NCI-H748 treated with DMSO at 0.1 percent for 48 hours (cell line): ENCODE measurements around the gene PNPT1.

Experiments
- DNase-seq: peaks from one replicate; lab custom pipeline; 2025; lab: John Stamatoyannopoulos, UW

The PNPT1 gene

DNA sequence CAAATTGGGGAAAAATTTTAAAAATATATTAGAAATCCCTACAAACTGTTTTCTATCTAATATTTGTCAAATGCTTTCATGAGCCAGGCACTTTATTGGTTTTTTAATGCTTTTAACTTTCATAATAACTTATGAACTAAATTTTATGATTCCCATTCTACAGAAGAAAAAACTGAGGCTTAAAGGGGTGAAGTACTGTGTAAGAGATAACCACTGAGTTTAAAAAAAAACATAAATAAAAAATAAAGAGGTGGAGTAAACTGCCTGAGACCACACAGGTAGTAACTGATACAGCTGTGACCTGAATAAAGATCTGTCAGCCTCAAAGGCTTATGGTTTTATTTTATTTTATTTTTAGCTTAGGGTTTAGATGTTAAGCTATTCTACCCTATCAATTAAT is 24.7 kb downstream of the PNPT1 start:
- no peak for DNase-seq

DNA sequence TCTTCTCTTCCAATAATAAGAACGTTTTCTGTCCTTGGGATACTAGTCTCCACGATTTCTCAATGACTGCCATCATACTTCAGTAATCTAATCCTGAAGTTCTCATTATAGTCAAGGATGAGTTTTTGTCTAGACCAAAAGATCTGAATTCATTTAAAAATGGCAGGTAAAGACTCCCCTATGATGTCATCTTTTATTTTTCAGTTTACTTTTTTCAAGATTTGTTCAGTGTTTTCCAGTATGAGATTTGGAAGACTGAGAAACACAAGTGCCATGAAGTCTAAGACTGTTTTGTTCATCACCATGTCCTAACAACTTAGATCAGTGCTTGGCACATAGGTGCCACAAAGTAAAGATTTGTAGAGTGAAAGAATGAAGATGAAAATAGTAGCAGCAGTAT is 40.4 kb downstream of the PNPT1 start:
- DNase-seq, result no peak

DNA sequence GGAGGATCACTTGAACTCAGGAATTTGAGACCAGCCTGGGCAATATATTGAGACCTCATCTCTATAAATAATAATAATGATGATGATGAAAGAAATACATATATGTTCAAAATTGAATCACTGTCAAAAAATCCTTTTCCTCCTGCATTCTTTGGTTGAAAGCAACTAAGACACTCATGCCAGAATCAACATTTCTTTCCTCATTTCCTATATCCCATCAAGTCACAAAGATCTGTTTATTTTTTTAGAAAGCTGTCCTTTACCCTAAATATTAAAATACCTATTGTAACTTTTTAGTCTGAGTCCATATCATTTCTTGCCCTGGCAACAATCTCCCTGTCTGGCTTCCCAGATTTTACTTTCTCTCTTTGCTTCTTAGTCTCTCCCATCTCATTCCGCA is 44.4 kb downstream of the PNPT1 start:
- no peak for DNase-seq

DNA sequence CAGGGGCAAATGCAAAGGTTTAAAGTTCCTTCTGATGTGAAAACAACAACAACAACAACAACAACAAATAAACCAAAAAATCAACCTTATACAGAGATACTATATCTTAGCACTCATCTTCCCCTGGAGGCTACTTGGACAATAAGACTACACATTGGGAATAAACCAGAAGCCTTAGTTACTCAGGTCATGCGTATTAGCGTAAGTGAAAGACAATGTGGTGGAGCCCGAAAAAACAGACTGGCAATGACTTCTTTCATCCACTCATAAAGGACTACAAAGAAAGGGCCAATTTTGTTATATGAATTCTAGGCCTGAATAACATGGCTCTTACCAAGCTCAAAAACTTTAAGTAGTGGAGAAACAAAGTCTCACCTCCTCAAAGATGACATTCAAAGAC is 56.8 kb downstream of the PNPT1 start:
- DNase-seq, result no peak

GRCh38 chr2:55628931-55629330 is 64.7 kb downstream of the PNPT1 start:
- no peak for DNase-seq

DNA sequence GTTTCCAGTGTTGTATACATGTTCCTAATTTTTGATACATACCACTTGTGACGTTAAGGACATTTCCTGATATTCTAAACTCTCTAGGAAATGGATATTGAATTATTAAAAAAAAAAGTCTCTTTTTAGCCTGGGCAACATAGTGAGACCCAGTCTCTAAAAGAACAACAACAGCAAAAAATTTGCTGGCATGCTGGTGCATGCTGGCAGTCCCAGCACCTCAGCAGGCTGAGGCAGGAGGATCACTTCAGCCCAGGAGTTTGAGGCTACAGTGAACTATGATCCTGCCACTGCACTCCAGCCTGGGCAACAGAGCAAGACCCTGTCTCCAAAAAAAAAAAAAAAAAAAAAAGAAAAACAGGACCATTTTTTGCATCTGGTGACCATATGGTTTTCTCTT is 65.7 kb downstream of the PNPT1 start:
- no peak for DNase-seq

- DNase-seq, result no peak
Observed at GRCh38 chr2:55621802-55622201, 71.8 kb downstream of the PNPT1 start.

DNA sequence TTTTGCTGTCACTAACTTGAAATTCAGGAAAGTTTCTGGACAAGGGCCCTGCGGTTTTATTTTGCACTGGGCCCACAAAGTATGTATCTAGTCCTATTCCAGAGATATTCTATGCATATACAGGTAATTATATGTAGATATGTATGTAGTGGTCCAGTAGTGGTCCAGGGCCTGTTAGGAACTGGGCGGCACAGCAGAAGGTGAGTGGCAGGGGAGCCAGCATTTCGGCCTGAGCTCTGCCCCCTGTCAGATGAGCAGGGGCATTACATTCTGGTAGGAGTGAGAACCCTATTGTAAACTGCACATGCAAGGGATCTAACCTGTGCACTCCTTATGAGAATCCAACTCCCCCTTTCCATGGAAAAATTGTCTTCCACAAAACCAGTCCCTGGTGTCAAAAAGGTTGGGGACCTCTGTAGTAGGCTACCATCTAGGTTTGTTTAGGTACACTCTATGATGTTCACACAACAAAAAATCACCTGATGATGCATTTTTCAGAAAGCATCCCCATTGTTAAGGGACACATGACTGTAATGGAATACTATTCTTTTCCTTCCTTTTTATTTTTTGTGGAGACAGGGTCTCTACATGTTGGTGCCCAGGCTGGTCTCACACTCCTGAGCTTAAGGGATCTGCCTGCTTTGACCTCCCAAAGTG is 73.4 kb downstream of the PNPT1 start:
- DNase-seq, result no peak

- DNase-seq, result no peak
Observed at GRCh38 chr2:55618275-55619055, 75.2 kb downstream of the PNPT1 start.

DNA sequence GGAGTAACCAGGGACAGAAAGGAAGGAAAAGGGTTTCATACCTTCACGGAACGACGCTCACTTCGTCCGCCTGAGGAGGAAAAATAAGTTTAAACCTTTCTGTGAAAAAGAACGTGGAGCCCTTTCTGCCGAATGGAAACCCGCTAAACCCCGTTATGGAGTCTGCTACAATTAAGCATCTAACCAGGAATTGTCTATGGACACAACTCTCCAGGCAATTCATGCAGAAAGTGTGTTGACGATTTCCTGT is 75.7 kb downstream of the PNPT1 start:
- no peak for DNase-seq

- peak; percentile 80 for DNase-seq
Observed at GRCh38 chr2:55617175-55618024, 76.2 kb downstream of the PNPT1 start, which contains the start of gene PPP4R3B. Gene PPP4R3B, minus strand, starts transcription at chr2:55617622. Its CDS starts 337 bp downstream, at chr2:55617285.

- no peak for DNase-seq
Observed at GRCh38 chr2:55616551-55617174, 77.0 kb downstream of the PNPT1 start.

DNA sequence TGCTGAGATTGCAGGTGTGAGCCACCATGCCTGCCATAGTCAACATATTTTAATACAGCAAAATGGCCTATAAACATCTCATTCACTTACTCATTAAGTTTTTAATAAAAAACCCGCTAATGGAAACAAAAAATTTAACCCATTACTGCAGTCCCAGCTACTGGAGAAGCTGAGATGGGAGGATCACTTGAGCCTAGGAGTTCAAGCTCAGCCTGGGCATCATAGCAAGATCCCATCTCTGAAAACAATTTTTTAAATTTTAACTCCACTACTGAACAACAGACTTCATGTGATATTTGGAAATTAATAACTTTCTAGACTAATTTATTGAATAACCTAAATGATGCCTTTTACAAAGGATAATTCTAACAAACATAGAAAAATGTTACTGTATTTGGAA is 81.6 kb downstream of the PNPT1 start:
- no peak for DNase-seq

DNA sequence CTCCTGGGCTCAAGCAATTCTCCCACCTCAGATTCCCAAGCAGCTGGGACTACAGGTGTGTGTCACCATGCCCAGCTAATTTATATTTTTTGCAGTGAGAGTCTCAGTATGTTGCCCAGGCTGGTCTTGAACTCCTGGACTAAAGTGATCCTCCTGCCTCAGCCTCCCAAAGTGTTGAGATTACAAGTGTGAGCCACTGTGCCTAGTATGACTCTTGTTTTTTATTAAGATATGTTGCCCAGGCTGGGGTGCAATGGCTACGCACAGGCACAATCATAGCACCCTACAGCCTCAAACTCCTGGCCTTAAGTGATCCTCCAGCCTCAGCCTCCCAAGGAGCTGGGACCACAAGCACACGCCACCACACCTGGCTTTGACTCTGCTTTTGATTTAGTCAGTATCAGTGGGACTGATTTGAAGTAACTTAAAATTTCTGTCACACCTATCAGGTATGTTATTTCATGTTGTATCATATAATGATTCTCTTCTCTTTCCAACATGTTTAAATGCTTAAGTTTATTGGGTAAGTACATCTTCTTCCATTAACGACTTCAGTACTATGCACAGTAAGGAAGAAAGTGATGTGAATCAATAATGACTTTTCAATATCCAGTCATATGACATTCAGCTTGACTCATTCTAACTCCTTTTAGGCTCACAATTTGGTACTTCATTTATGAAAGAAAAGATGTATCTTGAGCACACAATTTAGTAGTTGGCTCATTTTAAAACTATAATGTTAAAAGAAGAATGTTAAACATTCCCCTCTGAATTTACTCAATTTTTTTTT is 82.5 kb downstream of the PNPT1 start:
- DNase-seq, result no peak

GRCh38 chr2:55609938-55610578 is 83.6 kb downstream of the PNPT1 start:
- DNase-seq, result no peak

GRCh38 chr2:55609193-55609794 is 84.3 kb downstream of the PNPT1 start:
- no peak for DNase-seq

- no peak for DNase-seq
Observed at GRCh38 chr2:55607717-55608116, 85.9 kb downstream of the PNPT1 start.

DNA sequence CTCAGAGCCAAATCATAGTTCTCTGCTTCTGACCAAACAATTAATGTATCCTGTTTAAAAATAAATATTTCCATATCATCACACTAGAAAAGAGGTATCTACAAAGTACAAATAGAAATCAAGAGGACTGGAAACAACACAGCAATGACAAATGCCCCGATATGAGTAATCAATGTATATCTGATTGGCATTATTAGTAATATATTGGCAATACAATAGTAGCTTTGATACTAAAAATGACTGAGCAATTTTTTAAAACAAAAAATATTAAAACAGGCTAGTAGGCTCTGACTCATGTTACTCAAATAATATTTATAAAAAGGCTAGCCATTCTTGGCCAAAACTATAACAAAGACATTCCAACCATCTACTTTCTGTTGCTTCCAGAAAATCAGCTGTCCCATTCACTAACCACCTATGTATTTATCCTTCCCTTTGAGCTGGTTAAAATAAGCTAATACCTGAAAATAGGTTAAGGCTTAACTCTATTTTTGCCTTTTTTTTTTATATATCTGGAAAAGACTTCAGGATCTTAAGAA is 89.5 kb downstream of the PNPT1 start:
- no peak for DNase-seq

GRCh38 chr2:55601849-55602248 is 91.8 kb downstream of the PNPT1 start:
- no peak for DNase-seq

DNA sequence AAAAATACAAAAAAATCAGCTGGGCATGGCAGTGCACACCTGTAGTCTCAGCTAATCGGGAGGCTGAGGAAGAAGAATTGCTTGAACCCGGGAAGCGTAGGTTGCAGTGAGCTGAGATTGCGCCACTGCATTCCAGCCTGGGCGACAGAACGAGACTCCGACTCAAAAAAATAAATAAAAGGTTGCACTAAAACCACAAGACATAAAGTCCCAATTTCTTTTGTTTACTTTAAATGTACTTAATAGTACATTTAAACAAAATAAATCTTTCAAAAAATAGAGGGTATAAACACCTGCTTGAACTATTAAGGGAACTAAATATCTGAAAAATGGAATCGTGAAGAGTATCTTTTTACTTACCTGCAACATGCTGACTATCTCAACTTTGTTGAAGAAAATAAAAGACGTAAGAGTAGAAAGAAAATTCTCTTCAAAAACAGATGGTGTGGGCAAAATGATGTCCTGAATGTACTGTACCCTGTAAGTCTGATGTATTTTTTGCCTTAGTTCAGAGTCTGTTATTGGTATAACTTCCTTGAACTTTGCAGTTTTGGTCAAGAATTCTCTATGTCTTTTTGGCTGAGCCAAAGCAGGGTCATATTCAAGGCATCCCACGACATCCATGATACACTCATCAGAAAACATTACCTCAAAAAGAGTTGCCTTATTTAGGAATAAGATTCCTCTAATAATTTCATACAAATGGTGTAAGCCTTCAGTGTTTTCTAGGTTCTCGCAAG is 95.4 kb downstream of the PNPT1 start:
- no peak for DNase-seq
